NAMALWA (cell line): ENCODE data around the gene KRT35.

Source experiments
- DNase-seq: peaks from one replicate; pipeline ENCODE4 v3.0.0-alpha.2; 2015; ENCODE audit warnings: low spot score

KRT35 gene

GRCh38 chr17:41481036-41481435 is at the start of gene KRT35:
Gene KRT35 (minus strand): TSS chr17:41481151. CDS start chr17:41481097, 54 bp downstream.
- no peak for DNase-seq

- no peak for DNase-seq
These were observed 49.4 kb upstream of the KRT35 start for GRCh38 chr17:41530062-41531048.

DNA sequence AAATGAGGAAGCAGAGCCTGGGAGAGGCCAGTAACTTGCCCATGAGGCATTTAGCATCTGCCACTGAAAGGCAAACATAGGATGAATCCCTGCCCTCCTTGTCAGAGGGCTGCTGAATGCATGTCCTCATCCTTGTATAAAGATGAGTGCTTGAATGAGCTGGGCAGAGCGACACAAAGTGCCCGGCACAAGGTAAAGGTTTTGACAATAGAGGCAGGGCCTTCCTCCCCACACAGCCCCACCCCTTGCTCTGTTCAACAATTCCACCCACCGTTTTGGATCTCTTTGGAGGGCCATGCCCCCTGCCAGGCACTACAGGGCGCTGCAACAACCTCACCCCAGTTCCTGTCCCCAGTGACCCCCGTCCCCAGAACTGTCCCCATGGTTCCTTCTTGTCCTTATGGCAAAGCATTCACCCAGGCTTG is 48.6 kb upstream of the KRT35 start:
- DNase-seq = no peak

DNA sequence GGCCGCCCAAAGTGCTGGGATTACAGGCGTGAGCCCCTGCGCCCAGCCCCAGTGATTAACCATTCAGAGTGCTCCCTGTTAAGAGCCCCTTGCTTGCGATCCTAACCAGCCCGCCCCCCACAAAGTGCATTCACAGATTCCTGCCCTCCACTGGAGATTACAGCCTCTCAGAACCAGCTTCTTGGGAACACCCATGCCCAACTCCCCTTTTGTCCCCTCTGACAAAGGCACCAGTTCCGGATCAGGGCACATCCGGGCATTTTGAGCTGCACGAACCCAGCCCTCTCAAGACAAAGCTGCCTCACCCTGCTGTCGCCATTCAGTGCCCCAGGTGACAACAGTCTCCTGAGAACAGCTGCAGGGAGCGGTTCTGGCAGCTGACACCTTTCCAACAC is 48.0 kb upstream of the KRT35 start:
- DNase-seq = no peak

DNA sequence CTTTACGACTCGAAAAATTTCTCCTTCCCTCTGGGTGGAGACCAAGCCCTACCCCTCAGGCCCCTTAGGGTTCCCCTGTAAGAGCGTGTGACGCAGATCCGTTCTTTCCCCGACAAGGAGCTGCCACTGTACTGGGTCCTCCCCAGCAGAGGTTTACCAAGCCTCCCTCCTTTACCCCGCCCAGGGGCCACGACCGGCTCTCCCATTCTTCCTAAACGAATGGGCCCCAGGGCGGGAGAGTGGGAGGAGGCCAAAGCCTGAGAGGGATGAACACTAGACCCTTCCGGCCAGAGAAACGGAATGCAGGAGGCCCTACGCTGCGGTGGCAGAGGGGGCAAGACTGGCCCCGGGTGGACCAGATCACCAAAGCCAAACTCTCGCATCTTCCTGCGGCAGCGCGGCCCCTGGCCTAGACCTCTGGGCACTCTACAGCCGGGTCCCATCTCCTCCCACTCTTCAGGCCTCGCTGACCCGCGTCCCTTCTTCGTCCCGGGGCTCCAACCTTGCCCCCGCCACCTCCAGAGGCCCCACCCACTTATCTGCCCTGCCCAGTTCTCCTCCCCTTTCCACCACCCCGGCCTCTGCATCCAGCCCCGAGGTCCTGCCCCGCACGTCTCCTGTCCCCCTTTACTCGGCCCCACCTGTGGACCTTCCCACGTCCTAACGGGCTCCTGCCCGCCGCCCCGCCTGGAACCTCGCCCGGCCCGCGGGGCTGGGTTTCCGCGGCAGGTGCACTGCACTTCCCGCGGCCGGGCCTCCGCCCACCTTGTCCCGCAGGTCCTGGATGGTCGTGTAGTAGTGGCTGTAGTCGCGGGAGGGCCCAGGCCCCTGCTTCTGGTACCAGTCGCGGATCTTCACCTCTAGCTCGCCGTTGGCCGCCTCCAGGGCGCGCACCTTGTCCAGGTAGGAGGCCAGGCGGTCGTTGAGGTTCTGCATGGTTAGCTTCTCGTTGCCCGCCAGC is 46.4 kb upstream of the KRT35 start:
- no peak for DNase-seq

- no peak for DNase-seq
These were observed 43.3 kb upstream of the KRT35 start for GRCh38 chr17:41524261-41524660.

- DNase-seq = no peak
These were observed 42.8 kb upstream of the KRT35 start for GRCh38 chr17:41523787-41524186.

DNA sequence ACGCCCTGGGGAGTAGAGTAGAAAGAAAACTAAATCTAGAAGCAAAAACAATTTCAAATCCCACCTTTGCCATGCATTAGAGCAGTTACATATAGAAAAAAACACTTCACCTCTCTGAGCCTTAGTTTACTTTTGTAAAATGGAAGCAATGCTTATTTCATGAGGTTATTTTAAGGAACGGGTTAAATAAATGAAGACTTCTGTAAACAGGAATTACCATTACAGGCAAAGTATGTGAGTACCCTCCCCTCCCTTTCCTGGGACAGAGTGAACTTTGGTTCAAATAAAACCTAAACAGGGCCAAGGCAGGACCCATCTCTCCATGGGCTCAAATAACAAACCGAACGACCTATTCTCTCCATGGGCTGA is 42.3 kb upstream of the KRT35 start:
- DNase-seq = no peak

- DNase-seq = no peak
These were observed 41.6 kb upstream of the KRT35 start for GRCh38 chr17:41522301-41523224.

DNA sequence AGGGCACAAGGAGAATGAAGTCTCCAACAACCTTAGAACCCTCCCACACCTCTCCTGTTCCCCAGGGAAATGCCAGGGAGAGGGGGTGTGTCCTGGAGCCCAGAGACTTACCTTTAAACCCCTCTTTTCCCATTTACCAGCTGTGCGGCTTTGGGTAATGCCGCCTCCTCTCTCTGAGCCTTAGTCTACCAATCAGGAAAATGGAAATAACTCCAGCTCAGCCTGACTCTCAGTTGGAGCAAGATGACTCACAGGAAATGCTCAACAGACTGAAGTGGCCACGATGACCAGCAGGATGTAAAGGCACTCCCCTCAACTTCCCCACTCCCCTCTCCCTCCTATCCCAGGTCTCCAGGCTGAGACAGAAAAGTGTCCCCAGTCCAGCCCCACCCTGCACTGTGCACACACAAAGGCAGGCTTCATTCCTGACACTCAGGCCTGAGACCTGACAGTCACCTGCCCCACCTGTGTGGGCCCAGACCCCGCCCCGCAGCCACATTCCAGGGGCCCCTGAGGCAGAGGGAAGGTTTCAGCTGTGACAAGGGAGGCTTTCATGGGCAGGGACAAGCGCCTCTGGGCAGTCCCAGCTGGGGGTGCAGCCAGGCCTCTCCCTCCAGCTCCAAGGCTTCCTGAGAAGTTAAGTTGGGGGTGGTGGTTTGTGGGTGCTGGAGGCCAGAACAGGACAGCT is 40.8 kb upstream of the KRT35 start:
- DNase-seq = no peak

- no peak for DNase-seq
These were observed 40.0 kb upstream of the KRT35 start for GRCh38 chr17:41520821-41521521.

- no peak for DNase-seq
These were observed 38.7 kb upstream of the KRT35 start for GRCh38 chr17:41519501-41520224.

- no peak for DNase-seq
These were observed 38.0 kb upstream of the KRT35 start, which contains the start of gene KRT15 for GRCh38 chr17:41518789-41519449. Gene KRT15 (minus strand): TSS chr17:41518890. CDS start chr17:41518827, 63 bp downstream.

DNA sequence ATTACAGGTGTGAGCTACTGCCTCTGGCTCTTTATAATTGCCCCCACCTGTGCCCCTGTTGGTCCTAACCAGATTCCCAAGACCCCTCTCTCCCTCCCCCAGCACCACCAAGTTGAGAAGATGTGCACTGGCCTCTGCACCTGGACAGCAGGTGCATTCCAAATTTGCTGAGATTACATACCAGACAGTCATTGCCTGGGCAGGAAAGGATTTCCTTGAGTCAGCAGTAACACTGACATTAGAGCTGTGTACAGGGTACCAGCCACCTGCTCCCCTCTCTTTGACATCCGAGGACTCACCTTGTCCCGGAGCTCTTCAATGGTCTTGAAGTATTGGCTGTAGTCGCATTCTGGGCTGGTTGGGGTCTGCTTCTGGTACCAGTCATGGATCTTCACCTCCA is 37.1 kb upstream of the KRT35 start:
- no peak for DNase-seq

- no peak for DNase-seq
These were observed 35.9 kb upstream of the KRT35 start for GRCh38 chr17:41516830-41517283.

DNA sequence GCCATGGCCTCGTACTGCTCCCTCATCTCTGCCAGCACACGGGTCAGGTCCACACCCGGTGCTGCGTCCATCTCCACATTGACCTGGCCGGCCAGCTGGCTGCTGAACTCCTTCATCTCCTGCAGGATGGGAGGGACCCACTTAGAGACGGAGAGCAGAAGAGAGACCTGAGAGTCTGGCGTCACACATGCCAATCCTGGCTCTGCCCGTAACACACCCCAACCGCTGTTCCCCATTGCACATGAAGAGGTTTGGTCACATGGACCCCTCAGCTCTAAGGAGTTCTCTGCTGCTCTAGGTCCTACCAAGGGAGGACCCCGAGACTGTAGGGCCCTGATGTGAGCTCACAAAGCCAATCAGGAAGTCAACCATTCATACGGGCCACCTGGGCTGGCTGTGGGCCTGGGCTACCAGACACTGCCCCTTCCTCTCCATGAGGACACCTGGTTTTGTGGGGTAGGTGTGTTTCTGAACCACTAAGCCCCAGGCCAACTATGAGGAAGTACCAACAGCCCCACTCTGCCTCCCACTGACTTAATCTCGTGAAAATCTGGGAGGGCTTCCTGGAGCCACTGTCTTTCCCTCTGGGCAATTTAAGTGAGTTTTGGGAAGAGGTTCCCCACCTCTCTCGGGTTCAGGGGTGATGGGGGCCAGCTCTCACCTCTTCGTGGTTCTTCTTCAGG is 35.3 kb upstream of the KRT35 start:
- DNase-seq = no peak

GRCh38 chr17:41513168-41513547 is 32.2 kb upstream of the KRT35 start:
- DNase-seq = no peak

DNA sequence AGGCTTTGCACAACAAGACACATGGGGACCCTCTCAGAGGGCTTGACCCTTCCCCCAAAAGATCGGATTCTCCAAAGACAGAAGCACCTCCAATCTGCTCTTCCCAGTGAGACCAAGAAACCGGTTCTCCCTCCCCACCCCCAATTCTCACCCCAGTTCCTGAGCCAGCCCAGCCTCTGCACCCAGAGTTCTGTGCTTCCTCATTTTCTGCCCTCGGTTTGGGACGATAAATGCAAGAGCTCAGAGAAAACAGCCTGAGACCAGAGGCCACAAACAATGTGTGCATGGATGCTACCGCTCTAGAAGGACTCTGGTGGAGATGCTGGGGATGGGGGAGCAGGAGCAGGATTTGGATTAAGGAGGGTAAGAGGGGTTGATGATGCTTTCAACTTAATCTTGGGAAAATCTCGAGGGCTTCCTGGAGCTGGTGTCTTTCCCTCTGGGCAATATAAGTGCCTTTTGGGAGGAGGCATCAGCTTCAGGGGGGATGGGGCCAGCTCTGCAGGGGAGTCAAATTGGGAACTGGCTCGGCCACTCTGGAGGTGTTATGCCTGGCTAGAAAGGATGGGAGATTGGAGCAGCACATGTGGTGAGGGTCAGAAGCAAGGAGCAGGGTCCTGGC is 31.7 kb upstream of the KRT35 start:
- no peak for DNase-seq
